Measurements from ENCODE around the gene DGKI. TPM values are rescaled to one million over a fixed set of nuclear protein-coding genes. Genes with fewer than 3 reads are reported as not detected.

The DGKI gene
- total and polyA plus RNA-seq, 12 donors = 0.12 to 4.6 (median 1.1) TPM

- H3K27me3 ChIP-seq = no peaks in the 10 kb centered on the region
- 82 to 88% (median 86%) methylated on average over 4 of the region's 4 CpGs for WGBS, 4 donors
- no peaks in the 10 kb centered on the region for H3K36me3 ChIP-seq (replicated peaks in 1 of 2)
- TF ChIP-seq POLR2A (IDR thresholded peaks at IDR 0.05) (no peak), CTCF (IDR thresholded peaks at IDR 0.05) (no peak)
- H3K4me3 ChIP-seq = no peak overlapping the region
- intact Hi-C loops (cut with DNase I) = no loop called here
- no peaks in the 10 kb centered on the region for H3K9me3 ChIP-seq (replicated peaks in 1 of 3)
- no peaks in the 10 kb centered on the region for H3K4me1 ChIP-seq (replicated peaks in 1 of 2)
- no peak for DNase-seq
- H3K27ac ChIP-seq = no peak overlapping the region
Measured at GRCh38 chr7:137798073-137798763, 48.6 kb downstream of the DGKI start.

- Histone ChIP-seq H3K9me3 (replicated peaks in 1 of 3) (no peaks in the 10 kb centered on the region), H3K27ac (no peak overlapping the region), H3K4me1 (replicated peaks in 1 of 2) (no peaks in the 10 kb centered on the region), H3K36me3 (replicated peaks in 1 of 2) (no peaks in the 10 kb centered on the region), H3K27me3 (no peaks in the 10 kb centered on the region), H3K4me3 (no peak overlapping the region)
- WGBS, 4 donors = 92 to 96% (median 93%) methylated on average over 4 of the region's 4 CpGs
- no peak for DNase-seq
- intact Hi-C loops (cut with DNase I) = no loop called here
- TF ChIP-seq POLR2A (IDR thresholded peaks at IDR 0.05) (no peak), CTCF (IDR thresholded peaks at IDR 0.05) (no peak)
Measured at GRCh38 chr7:137795211-137795610, 51.6 kb downstream of the DGKI start.

- Histone ChIP-seq H3K4me1 (replicated peaks in 1 of 2) (no peaks in the 10 kb centered on the region), H3K4me3 (no peak overlapping the region), H3K9me3 (replicated peaks in 1 of 3) (no peaks in the 10 kb centered on the region), H3K36me3 (replicated peaks in 1 of 2) (no peaks in the 10 kb centered on the region), H3K27ac (no peak overlapping the region), H3K27me3 (no peaks in the 10 kb centered on the region)
- DNase-seq = no peak
- TF ChIP-seq CTCF (IDR thresholded peaks at IDR 0.05) = no peak
- intact Hi-C loops (cut with DNase I) = no loop called here
- 72 to 94% (median 81%) methylated on average over 2 of the region's 2 CpGs for WGBS, 4 donors
Measured at GRCh38 chr7:137791930-137792329, 54.8 kb downstream of the DGKI start.

- TF ChIP-seq CTCF (IDR thresholded peaks at IDR 0.05) (no peak), POLR2A (IDR thresholded peaks at IDR 0.05) (no peak)
- Histone ChIP-seq H3K27ac (no peak overlapping the region), H3K27me3 (no peaks in the 10 kb centered on the region), H3K36me3 (replicated peaks in 1 of 2) (no peaks in the 10 kb centered on the region), H3K9me3 (replicated peaks in 1 of 3) (no peaks in the 10 kb centered on the region), H3K4me1 (replicated peaks in 1 of 2) (no peaks in the 10 kb centered on the region), H3K4me3 (no peak overlapping the region)
- no peak for DNase-seq
- intact Hi-C loops (cut with DNase I) = no loop called here
Measured at GRCh38 chr7:137790828-137791227, 55.9 kb downstream of the DGKI start.
